ENCODE measurements around the gene KLHL41.

GRCh38 chr2:169572189-169572588, 62.7 kb downstream of the KLHL41 start:
- TF ChIP-seq, protein P1, sequence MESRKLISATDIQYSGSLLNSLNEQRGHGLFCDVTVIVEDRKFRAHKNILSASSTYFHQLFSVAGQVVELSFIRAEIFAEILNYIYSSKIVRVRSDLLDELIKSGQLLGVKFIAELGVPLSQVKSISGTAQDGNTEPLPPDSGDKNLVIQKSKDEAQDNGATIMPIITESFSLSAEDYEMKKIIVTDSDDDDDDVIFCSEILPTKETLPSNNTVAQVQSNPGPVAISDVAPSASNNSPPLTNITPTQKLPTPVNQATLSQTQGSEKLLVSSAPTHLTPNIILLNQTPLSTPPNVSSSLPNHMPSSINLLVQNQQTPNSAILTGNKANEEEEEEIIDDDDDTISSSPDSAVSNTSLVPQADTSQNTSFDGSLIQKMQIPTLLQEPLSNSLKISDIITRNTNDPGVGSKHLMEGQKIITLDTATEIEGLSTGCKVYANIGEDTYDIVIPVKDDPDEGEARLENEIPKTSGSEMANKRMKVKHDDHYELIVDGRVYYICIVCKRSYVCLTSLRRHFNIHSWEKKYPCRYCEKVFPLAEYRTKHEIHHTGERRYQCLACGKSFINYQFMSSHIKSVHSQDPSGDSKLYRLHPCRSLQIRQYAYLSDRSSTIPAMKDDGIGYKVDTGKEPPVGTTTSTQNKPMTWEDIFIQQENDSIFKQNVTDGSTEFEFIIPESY (CRISPR knock-in tag; IDR thresholded peaks at IDR 0.05), result no peak
- TF ChIP-seq SP2 (CRISPR knock-in tag; IDR thresholded peaks at IDR 0.05) (no peak), RARG (CRISPR knock-in tag; IDR thresholded peaks at IDR 0.05; ENCODE audit: low read depth) (no peak), U2AF1 (optimal IDR thresholded peaks at IDR 0.05; ENCODE audit: low read depth, low read length) (no peak), STAT5B (CRISPR knock-in tag; IDR thresholded peaks at IDR 0.05) (no peak), POLR2A (IDR thresholded peaks at IDR 0.05; ENCODE audit: insufficient read depth in 1 of 2, low read depth in 2 of 2, low read length in 2 of 2) (no peak), SUZ12 (IDR thresholded peaks at IDR 0.05; ENCODE audit: low read depth, low read length) (no peak)
- TF ChIP-seq, protein P2, sequence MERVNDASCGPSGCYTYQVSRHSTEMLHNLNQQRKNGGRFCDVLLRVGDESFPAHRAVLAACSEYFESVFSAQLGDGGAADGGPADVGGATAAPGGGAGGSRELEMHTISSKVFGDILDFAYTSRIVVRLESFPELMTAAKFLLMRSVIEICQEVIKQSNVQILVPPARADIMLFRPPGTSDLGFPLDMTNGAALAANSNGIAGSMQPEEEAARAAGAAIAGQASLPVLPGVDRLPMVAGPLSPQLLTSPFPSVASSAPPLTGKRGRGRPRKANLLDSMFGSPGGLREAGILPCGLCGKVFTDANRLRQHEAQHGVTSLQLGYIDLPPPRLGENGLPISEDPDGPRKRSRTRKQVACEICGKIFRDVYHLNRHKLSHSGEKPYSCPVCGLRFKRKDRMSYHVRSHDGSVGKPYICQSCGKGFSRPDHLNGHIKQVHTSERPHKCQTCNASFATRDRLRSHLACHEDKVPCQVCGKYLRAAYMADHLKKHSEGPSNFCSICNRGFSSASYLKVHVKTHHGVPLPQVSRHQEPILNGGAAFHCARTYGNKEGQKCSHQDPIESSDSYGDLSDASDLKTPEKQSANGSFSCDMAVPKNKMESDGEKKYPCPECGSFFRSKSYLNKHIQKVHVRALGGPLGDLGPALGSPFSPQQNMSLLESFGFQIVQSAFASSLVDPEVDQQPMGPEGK (CRISPR knock-in tag; IDR thresholded peaks at IDR 0.05), result no peak

All from HepG2 (cell line).